GM21737 (cell line): ENCODE measurements around the gene ARL2.

Experiments used
- ATAC-seq: cut with Tn5 transposase; IDR thresholded peaks from one replicate; pipeline ENCODE4 v1.9.1; 2021; ENCODE audit warnings: mild to moderate bottlenecking, moderate library complexity; ENCODE audit not compliant: unreplicated experiment

Gene ARL2

DNA sequence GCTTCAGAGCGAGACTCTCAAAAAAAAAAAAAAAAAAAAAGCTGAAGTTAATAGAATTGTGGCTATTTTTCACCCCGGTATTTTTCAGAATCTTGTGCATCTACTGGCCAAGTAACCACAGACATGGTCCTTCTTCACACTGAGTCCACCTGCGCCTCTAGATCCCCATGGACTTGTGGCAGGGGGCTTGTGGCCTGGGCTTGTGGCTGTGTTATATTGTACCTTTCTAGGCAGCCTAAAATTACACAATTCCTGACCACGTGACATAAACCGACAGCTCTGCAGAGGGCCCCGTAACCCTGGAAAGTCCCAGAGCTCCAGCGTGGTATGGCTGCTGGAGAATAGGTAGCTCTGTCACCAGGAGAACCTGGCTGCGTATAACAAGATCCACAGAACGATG is 55.3 kb downstream of the ARL2 start:
- ATAC-seq: no peak
